HG03342 (cell line): ENCODE measurements around the gene C12orf76.
"Not testable (repeated sequence)": the region's sequence is repeated elsewhere in the genome, so short reads cannot be mapped to it uniquely, and the experiment has no call there.

ENCODE experiments used
- ATAC-seq: cut with Tn5 transposase; IDR thresholded peaks from one replicate; pipeline ENCODE4 v1.9.1; 2021; ENCODE audit warnings: mild to moderate bottlenecking, moderate library complexity; ENCODE audit not compliant: unreplicated experiment

Gene C12orf76

GRCh38 chr12:110067531-110067930, 19.2 kb upstream of the C12orf76 start:
- ATAC-seq, result no peak

DNA sequence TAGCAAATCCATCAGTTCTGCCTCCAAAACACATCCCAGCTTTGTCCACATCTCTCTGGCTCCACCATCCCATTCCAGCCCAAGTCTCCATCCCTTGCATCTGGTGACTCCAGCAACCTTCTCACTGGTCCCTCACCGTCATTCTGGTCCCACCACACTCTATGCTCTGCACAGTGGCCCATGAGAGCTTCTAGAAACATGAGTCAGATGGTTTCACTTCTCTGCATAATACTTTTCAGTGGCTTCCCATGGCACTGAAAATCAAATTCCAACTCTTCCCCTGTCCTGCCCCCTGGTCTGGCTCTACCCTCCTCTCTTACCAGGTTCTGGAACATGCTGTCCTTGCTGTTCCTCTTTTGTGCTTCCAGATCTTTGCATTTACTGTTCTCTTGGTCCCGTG, 17.2 kb upstream of the C12orf76 start:
- no peak for ATAC-seq

DNA sequence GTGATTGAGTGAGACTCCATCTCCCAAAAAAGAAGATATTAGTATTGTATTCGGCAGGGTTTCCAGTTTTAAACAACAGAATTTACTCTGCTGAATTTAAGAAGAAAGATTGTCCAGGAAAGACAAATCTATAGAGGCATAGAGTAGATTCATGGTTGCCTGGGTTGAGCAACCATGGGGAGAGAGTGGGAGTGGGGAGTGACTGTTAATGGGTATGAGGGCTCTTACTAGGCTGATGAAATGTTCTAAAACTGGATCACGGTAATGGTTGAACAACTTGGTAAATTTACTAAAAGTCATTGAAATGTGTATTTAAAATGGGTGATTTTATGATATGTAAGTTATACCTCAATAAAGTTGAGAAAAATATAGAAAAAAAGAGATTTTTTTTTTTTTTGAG, 13.9 kb upstream of the C12orf76 start:
- ATAC-seq, result no peak

DNA sequence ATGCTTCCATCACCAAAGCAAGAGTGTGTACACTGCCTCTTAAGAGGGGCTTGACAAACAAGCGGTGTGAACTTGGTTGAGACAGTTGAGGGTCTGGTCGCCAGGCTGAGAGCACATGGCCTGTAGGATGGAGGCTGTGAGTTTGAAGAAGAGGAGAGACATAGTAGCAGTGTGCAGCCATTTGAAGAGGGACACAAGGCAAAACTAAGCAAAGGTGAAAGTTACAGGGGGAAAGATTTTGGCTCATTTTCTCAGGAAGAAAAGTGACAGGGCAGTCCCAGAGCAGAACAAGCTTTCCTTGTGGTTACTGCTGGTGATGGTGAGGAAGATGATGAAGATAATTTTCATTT, 11.3 kb upstream of the C12orf76 start:
- no peak for ATAC-seq

GRCh38 chr12:110058875-110059615, 10.7 kb upstream of the C12orf76 start:
- ATAC-seq, result no peak

DNA sequence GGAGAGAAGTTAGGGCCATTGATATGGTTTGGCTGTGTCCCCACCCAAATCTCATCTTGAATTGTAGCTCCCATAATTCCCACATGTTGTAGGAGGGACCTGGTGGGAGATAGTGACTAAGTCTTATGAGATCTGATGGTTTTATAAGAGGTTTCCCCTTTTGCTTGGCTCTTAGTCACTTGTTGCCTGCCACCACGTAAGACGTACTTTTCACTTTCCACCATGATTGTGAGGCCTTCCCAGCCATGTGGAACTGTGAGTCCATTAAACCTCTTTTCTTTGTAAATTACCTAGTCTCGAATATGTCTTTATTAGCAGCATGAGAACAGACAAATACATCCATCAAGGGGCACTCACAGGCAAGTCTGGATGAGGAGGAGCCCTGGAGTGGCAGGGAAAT, 8.3 kb upstream of the C12orf76 start:
- not testable (repeated sequence) for ATAC-seq

DNA sequence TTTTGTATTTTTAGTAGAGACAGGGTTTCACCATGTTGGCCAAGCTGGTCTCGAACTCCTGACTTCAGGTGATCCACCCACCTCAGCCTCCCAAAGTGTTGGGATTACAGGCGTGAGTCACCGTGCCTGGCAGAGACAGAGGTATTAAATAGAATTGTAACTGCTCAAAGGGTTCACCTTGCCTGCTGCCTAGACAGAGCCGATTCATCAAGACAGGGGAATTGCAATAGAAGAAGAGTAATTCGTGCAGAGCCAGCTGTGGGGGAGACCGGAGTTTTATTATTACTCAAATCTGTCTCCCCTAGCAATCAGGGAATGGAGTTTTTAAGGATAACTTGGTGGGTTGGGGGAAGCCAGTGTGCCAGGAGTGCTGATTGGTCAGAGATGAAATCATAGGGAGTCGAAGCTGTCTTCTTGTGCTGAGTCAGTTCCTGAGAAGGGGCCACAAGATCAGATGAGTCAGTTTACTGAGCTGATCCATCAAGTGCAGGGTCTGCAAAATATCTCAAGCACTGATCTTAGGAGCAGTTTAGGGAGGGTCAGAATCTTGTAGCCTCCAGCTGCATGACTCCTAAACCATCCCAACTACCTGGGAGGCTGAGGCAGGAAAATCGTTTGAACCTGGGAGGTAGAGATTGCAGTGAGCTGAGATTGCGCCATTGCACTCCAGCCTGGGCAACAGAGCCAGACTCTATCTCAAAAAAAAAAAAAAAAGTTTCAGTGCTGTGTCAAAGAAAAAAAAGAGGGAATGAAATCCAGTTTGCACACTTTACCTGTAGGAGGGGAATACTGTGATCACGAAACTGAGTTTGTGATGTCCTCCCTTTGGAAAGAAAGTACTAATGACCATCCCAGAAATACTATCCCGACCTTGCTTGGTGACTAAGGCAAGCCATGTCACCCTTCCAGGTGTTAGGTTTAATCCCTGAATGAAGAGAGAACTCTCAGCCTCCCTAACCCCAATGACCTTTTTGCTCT, 7.3 kb upstream of the C12orf76 start:
- not testable (repeated sequence) for ATAC-seq

- ATAC-seq, result no peak
These were observed 2.6 kb upstream of the C12orf76 start for GRCh38 chr12:110050927-110051326.

DNA sequence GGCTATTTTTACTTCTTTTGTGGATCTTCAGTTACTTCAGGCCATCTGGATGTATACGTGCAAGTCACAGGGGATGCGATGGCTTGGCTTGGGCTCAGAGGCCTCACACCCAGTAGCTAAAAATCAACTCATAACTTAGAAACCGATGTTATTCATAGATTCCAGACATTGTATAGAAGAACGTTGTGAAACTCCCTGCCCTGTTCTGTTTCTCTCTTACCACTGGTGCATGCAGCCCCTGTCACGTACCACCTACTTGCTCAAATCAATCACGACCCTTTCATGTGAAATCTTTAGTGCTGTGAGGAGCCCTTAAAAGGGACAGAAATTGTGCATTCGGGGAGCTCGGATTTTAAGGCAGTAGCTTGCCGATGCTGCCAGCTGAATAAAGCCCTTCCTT, 1.3 kb upstream of the C12orf76 start:
- ATAC-seq, result not testable (repeated sequence)

DNA sequence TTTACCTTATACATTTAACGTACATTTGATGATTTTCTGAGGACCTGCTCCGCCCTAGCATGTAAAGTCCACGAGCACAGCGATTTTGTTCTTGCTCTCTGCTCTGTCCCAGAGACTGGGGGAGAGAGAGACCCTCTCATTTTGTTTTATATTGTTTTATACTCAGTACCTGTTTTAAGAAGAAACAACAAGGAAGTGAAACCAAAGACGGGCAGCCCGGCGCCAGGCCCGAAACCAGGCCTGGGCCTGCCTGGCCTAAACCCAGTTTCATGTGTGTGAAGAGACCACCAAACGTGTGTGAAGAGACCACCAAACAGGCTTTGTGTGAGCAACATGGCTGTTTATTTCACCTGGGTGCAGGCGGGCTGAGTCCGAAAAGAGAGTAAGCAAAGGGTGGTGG, 712 bp upstream of the C12orf76 start:
- not testable (repeated sequence) for ATAC-seq

DNA sequence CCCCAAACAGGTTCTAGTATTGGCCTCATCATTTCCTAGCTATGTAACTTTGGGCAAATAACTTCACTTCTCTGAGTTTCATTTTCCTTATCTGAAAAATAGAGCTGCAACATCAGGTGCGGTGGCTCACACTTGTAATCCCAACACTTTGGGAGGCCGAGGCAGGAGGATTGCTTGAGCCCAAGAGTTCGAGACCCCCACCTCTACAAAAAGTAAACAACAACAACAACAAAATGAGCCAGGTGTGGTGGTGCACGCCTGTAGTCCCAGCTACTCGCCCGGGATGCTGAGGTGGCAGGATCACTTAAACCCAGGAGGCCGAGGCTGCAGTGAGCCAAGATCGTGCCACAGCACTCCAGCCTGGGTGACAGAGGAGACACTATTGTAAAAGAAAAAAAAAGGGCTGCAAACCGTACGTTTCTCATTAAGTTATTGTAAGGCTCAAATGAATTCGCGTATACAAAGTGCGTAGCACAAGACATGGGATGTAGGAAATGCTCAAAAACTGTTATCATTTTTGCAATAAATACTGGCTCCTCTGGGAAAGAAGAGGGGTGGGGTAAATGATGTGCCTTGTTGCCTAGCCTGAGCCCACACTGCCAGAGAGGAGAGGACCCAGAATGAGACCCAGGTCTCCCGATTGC, 903 bp downstream of the C12orf76 start:
- ATAC-seq, result no peak

DNA sequence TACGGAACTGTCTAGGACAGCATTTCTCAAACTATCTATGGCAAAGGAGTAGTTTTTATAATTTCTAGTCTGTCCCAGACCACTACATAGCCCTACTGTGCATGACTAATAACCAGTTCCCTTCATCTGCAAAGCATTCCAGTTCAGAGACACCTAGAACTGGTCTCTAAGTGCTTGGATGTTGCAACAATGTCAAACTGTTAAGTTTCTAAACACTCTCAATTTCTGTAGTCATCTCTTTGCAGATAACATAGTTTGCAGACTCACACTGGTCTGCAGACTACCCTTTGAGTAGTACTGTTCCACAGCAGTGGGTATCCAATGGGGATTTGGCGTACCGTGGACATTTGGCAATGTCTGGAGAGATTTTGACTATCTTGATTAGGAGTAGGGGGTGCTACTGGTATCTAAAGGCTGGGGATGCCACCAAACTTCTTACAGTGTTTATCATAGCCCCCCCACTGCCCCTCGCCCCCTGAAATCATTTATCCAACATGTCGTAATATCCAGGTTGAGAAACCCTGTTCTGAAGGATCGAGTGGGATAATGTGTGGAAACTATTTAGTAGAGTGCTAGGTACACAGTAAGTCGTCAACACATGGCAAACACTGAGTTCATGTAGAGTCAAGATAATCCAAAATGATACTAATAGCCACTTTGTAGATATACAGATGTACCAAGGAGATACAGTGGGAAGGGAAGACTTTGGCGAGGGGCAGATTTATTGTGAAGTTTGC, 1.7 kb downstream of the C12orf76 start:
- ATAC-seq, result no peak

DNA sequence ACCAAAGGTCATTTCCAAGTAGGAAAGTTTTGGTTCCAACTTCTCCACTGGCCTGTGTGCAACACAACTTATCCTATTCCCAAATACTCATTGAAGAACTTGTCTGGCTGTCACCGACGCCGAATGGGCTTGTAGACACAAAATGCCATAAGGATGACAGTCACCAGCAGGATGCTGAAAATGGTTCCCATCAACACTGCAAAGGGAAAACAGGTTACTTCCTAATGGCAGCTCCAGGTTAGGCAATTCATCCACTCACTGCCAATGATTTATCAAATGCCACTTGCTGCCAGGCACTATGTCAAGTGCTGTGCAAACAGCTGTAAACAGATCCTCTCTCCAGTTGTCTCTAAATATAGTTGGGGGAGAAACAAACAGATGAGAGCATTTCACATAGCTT, 6.1 kb downstream of the C12orf76 start:
- ATAC-seq, result no peak

GRCh38 chr12:110039085-110039807, 9.1 kb downstream of the C12orf76 start:
- ATAC-seq, result no peak

- ATAC-seq, result no peak
These were observed 9.6 kb downstream of the C12orf76 start for GRCh38 chr12:110038741-110039084.

- no peak for ATAC-seq
These were observed 11.0 kb downstream of the C12orf76 start for GRCh38 chr12:110037315-110037714.

DNA sequence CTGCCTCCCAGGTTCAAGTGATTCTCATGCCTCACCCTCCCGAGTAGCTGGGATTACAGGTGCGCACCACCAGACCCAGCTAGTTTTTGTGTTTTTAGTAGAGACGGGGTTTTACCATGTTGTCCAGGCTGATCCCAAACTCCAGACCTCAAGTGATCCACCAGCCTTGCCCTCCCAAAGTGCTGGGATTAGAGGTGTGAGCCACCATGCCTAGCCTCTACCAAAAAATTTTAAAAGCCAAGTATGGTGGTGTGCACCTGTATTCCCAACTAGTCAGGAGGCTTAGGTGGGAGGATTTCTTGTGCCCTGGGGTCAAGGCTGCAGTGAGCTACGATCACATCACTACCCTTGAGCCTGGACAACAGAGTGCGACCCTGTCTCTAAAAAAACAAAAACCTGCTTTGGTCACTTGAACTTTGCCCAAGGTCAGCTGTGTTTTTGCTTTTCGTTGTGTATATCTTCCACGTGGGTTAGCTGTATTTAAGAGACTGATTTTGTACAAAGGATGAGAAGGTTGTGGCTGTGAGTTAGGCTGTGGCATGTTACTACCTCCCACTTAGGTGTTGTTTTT, 12.7 kb downstream of the C12orf76 start:
- no peak for ATAC-seq

DNA sequence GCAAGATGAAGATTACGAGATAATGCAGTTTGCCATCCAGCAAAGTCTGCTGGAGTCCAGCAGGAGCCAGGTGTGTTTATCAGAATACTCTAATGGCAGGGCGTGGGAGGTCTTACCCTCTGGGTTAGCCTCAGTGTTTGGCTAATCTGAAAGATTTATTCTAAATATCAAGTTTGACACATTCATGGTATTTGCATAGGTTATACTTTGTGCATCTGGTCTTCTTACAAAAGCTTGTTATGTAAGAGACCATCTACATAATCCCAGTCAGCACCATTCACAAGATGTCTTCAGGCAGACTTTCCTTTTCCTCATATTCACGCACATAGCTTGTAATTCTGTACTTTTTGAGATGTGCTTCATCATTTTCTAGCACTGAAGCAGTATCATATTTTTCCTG, 14.4 kb downstream of the C12orf76 start:
- no peak for ATAC-seq

DNA sequence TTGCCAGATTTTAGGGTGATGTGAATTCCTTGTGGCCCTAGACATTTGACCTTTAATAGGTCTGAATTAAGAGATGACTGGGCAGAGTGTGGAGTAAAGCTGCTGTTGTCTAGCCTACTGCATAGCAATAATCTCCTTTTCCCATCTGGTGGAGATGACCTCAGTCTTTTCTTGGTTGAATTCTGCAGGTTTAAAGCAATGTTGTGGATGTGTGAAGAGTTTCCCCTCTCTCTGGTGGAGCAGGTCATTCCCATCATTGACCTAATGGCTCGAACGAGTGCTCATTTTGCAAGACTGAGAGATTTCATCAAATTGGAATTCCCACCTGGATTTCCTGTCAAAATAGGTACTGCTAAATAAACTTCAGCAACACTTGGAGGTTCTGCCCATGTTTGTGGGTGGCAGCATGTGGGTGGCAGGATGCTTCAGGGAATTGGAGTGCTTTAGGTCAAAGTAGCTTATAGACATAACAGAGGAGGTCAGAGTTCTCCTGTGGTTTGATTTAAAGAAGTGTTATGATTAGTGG, 19.0 kb downstream of the C12orf76 start:
- ATAC-seq, result no peak

DNA sequence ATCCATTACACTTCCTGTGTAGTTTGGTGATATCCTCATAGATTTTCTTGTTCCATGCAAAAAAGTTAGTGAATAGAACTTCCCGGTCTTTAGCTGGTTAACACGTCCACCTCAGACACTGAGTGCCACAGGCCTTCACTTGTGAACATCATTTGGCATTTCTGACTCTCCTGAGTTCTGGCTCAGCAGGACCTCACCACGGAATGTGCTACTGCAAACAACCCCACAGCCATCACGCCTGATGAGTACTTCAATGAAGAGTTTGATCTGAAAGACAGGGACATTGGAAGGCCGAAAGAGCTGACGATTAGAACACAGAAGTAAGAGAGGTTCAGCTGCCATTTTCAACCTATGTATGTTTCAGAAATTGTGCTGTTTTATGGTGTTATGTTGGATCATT, 20.0 kb downstream of the C12orf76 start:
- ATAC-seq, result no peak
